Panc1 (cell line): ENCODE measurements around the gene ITGB1. TPM values are rescaled to one million over a fixed set of nuclear protein-coding genes. Genes with fewer than 3 reads are reported as not detected.

Experiments
- ATAC-seq: fragments of 200-7000 bp; cut with Tn5 transposase; 2 replicates; pipeline ENCODE4 v1.9.1; 2020; ENCODE audit warnings: mild to moderate bottlenecking, moderate library complexity
- BruUV-seq: library from RNA; stranded (reverse); fragments of 400-500 nt; replicated peaks from 2 replicates; lab custom pipeline; 2021; lab: Mats Ljungman, UMichigan
- CTCF ChIA-PET: fragments of 300-600 bp; sonication (Branson Sonifier 250); formaldehyde crosslinking; loops from one replicate; lab custom pipeline; 2022; ENCODE audit warnings: antibody characterized with exemption; lab: Charles Lee
- POLR2A ChIA-PET: fragments of 300-600 bp; sonication (Branson Sonifier 250); formaldehyde crosslinking; loops from one replicate; lab custom pipeline; 2022; ENCODE audit warnings: antibody characterized with exemption; lab: Charles Lee
- DNase-seq: peaks from one replicate; pipeline ENCODE4 v3.0.0-alpha.2; 2010; ENCODE audit warnings: low read depth, low spot score
- H3K27ac ChIP-seq: 2 replicates; pipeline ENCODE4 v1.5.1; 2011; ENCODE audit warnings: mild to moderate bottlenecking, low read length, inconsistent platforms
- H3K27me3 ChIP-seq: fragments of 200-500 bp; sonication (Bioruptor generic); 2 replicates; pipeline ENCODE4 v1.6.0; 2014; ENCODE audit warnings: low read length, inconsistent platforms; ENCODE audit not compliant: control insufficient read depth, insufficient read depth
- H3K36me3 ChIP-seq: fragments of 200-500 bp; sonication (Bioruptor generic); 2 replicates; pipeline ENCODE4 v1.5.1; 2014; ENCODE audit warnings: inconsistent platforms, mild to moderate bottlenecking, low read length, moderate library complexity; ENCODE audit not compliant: control insufficient read depth, insufficient read depth
- H3K4me1 ChIP-seq: 2 replicates; pipeline ENCODE4 v1.5.1; 2011; ENCODE audit warnings: inconsistent platforms, mild to moderate bottlenecking, low read length, moderate library complexity; ENCODE audit not compliant: control insufficient read depth, insufficient read depth
- H3K4me3 ChIP-seq, 2 experiments: 2 replicates each; pipeline ENCODE4 v1.5.1; 2011 to 2012; ENCODE audit warnings: low read depth in 2 of 2, low read length in 2 of 2, mild to moderate bottlenecking in 2 of 2, inconsistent platforms in 1 of 2, moderate library complexity in 1 of 2
- H3K9me3 ChIP-seq: fragments of 200-500 bp; sonication (Bioruptor generic); 2 replicates; pipeline ENCODE4 v1.5.1; 2014; ENCODE audit warnings: low read depth, mild to moderate bottlenecking, inconsistent platforms, low read length, moderate library complexity; ENCODE audit not compliant: control insufficient read depth, insufficient read depth
- POLR2AphosphoS5 ChIP-seq: IDR thresholded peaks from 2 replicates; pipeline ENCODE4 v1.6.1; 2012; ENCODE audit warnings: mild to moderate bottlenecking, low read depth, low read length, moderate library complexity
- REST ChIP-seq, 2 experiments: IDR thresholded peaks; 2 replicates each; pipeline ENCODE4 v1.6.1; 2011 to 2012; ENCODE audit warnings: low read depth in 2 of 2, control low read depth in 1 of 2, low read length in 1 of 2, mild to moderate bottlenecking in 1 of 2, moderate library complexity in 1 of 2; ENCODE audit not compliant: insufficient read depth in 1 of 2
- SIN3A ChIP-seq: IDR thresholded peaks from 2 replicates; pipeline ENCODE4 v1.6.1; 2012; ENCODE audit warnings: low read depth, mild to moderate bottlenecking, low read length, moderate library complexity, borderline replicate concordance; ENCODE audit not compliant: insufficient read depth
- TCF7L2 ChIP-seq: IDR thresholded peaks from 2 replicates; pipeline ENCODE4 v1.6.1; 2011; ENCODE audit warnings: mild to moderate bottlenecking, low read depth, low read length, inconsistent platforms
- in situ Hi-C: cut with HindIII; loops from 2 replicates; pipeline ENCODE4 v1.10.0; 2016; ENCODE audit warnings: low sequenced_read_pairs, low pct_unique_long_range_greater_than_20kb
- intact Hi-C: fragments of 100-400 bp; cut with micrococcal nuclease; formaldehyde crosslinking; loops from one replicate; pipeline ENCODE4 v1.10.0; 2022; ENCODE audit not compliant: unreplicated experiment
- total RNA-seq: library from RNA; stranded (reverse); gene quantifications from one replicate; pipeline ENCODE4 v1.2.1, GENCODE V29; 2021; ENCODE audit not compliant: unreplicated experiment
- TF ChIP-seq, protein P1 (sequence below): fragments of 450-650 bp; IDR thresholded peaks from 2 replicates; pipeline ENCODE4 v1.5.1; 2017; ENCODE audit warnings: mild to moderate bottlenecking

The ITGB1 gene
- total RNA-seq, 1 experiment from 2014 or later = 803 TPM

GRCh38 chr10:32948451-32948850 lies 9.6 kb downstream of the ITGB1 start:
- peaks cover 85% of the 10 kb centered on the region for H3K4me1 ChIP-seq
- TF ChIP-seq, protein P1, sequence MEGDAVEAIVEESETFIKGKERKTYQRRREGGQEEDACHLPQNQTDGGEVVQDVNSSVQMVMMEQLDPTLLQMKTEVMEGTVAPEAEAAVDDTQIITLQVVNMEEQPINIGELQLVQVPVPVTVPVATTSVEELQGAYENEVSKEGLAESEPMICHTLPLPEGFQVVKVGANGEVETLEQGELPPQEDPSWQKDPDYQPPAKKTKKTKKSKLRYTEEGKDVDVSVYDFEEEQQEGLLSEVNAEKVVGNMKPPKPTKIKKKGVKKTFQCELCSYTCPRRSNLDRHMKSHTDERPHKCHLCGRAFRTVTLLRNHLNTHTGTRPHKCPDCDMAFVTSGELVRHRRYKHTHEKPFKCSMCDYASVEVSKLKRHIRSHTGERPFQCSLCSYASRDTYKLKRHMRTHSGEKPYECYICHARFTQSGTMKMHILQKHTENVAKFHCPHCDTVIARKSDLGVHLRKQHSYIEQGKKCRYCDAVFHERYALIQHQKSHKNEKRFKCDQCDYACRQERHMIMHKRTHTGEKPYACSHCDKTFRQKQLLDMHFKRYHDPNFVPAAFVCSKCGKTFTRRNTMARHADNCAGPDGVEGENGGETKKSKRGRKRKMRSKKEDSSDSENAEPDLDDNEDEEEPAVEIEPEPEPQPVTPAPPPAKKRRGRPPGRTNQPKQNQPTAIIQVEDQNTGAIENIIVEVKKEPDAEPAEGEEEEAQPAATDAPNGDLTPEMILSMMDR = no peak
- TF ChIP-seq SIN3A (no peak), TCF7L2 (peak; percentile 81)
- no TSS peak for BruUV-seq

DNA sequence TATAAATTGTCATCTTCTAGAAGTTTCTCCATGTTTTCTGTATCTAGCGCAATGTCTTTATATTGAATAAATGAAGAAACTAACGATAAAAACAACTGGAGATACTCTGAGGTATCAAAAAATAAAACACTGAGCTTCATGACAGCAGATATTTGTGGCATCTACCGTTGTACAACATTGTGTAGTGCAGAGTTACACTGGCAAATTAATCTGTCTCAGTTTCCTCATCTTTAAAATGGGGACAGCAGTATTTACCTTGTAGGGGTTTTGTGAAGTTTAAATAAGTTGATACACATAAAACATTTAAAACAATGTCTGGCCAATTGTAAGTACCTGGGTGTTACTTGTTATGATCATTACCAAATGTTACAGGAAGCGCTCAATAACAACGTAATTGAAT lies 10.4 kb downstream of the ITGB1 start:
- no peak for TF ChIP-seq SIN3A
- no peak for TF ChIP-seq POLR2AphosphoS5
- no peak for TF ChIP-seq TCF7L2
- H3K36me3 ChIP-seq = no peaks in the 10 kb centered on the region; the same call in 1 of the 2 replicates
- no peak overlapping the region for H3K4me3 ChIP-seq
- no peaks in the 10 kb centered on the region for H3K9me3 ChIP-seq
- no TSS peak for BruUV-seq
- DNase-seq = no peak
- CTCF ChIA-PET = no interaction called here
- in situ Hi-C loops = no loop called here
- no peak for ATAC-seq
- intact Hi-C loops = no loop called here
- H3K4me1 ChIP-seq = peaks cover 88% of the 10 kb centered on the region
- no peaks in the 10 kb centered on the region for H3K27me3 ChIP-seq
- peak overlapping the region; percentile 100 for H3K27ac ChIP-seq
- POLR2A ChIA-PET = interaction anchor here (0.6 kb wide), 1 partner anchor 21 kb away, joined by 3 read pairs; no protein-coding TSS in a partner anchor

More at GRCh38 chr10:32948451-32948850, 9.6 kb downstream of the ITGB1 start:
- Histone ChIP-seq H3K36me3 (no peaks in the 10 kb centered on the region; the same call in 1 of the 2 replicates), H3K4me3 (peak overlapping the region in 1 of 2 experiments; percentile 10; a peak in 1 of 4 replicates), H3K9me3 (no peaks in the 10 kb centered on the region), H3K27ac (peak overlapping the region; percentile 100), H3K27me3 (no peaks in the 10 kb centered on the region)
- intact Hi-C loops = no loop called here
- ATAC-seq = no peak
- ChIA-PET POLR2A (no interaction called here), CTCF (no interaction called here)
- in situ Hi-C loops = no loop called here
- no peak for DNase-seq

GRCh38 chr10:32946108-32946507 lies 11.9 kb downstream of the ITGB1 start:
- Histone ChIP-seq H3K4me3 (no peak overlapping the region), H3K27ac (peak overlapping the region; percentile 100), H3K9me3 (no peaks in the 10 kb centered on the region), H3K27me3 (no peaks in the 10 kb centered on the region), H3K36me3 (no peaks in the 10 kb centered on the region; the same call in 1 of the 2 replicates), H3K4me1 (peaks cover 92% of the 10 kb centered on the region)
- DNase-seq (no peak), ATAC-seq (no peak)
- BruUV-seq = no TSS peak
- ChIA-PET CTCF (no interaction called here), POLR2A (interaction anchor here (1.1 kb wide), 1 partner anchor 8 kb away, joined by 7 read pairs; no protein-coding TSS in a partner anchor)
- in situ Hi-C loops (no loop called here), intact Hi-C loops (no loop called here)
- no peak for TF ChIP-seq POLR2AphosphoS5
- no peak for TF ChIP-seq REST (IDR thresholded peaks at IDR 0.05; ENCODE audit: insufficient read depth in 1 of 2, low read depth in 2 of 2, low read length in 1 of 2)
- no peak for TF ChIP-seq SIN3A
- TF ChIP-seq TCF7L2 = no peak
- TF ChIP-seq, protein P1 = no peak
